GM12878 (cell line): Measurements from ENCODE around the gene GPC5. TPM values are rescaled to one million over a fixed set of nuclear protein-coding genes. Genes with fewer than 3 reads are reported as not detected.

ENCODE experiments used
- ATAC-seq: fragments of 200-7000 bp; cut with Tn5 transposase; 3 replicates; pipeline ENCODE4 v1.9.1; 2020; ENCODE audit warnings: mild to moderate bottlenecking, moderate library complexity
- BruUV-seq: library from RNA; stranded (reverse); fragments of 400-500 nt; replicated peaks from 2 replicates; lab custom pipeline; 2021; lab: Mats Ljungman, UMichigan
- CTCF ChIA-PET: fragments of 300-600 bp; sonication (Branson Sonifier 250); formaldehyde crosslinking; extraction: SDS; loops from one replicate; lab custom pipeline; 2021; ENCODE audit warnings: inconsistent platforms; lab: Yijun Ruan, JAX
- POLR2A ChIA-PET: fragments of 350-600 bp; formaldehyde crosslinking; extraction: SDS; loops from one replicate; lab custom pipeline; 2021; ENCODE audit warnings: inconsistent platforms; lab: Charles Lee
- RAD21 ChIA-PET: fragments of 300-600 bp; sonication (Branson Sonifier 250); formaldehyde crosslinking; loops from one replicate; lab custom pipeline; 2023; ENCODE audit warnings: antibody characterized with exemption; ENCODE audit not compliant: unreplicated experiment; lab: Charles Lee
- SMC1A ChIA-PET: fragments of 300-600 bp; sonication (Branson Sonifier 250); formaldehyde crosslinking; loops from one replicate; lab custom pipeline; 2023; ENCODE audit not compliant: unreplicated experiment, uncharacterized antibody; lab: Charles Lee
- DNase-seq: peaks from one replicate; pipeline ENCODE4 v3.0.0-alpha.2; 2011; ENCODE audit warnings: low read depth, low spot score
- FAIRE-seq: peaks from 3 replicates; lab custom pipeline; 2011; peaks lifted over from hg19 to GRCh38; lab: Jason Lieb, UNC
- H2AFZ ChIP-seq: 2 replicates; pipeline ENCODE4 v1.6.0; 2011; ENCODE audit warnings: low read depth, low read length, control low read depth; ENCODE audit not compliant: control insufficient read depth
- H3K27ac ChIP-seq: 2 replicates; pipeline ENCODE4 v1.5.1; 2011; ENCODE audit warnings: control low read depth; ENCODE audit not compliant: control insufficient read depth, insufficient read depth
- H3K27me3 ChIP-seq, 2 experiments: replicated peaks in 1 of 2; 2 replicates each; pipeline versions ENCODE4 v1.6.0 to v1.6.1; 2011; ENCODE audit warnings: low read length in 1 of 2; ENCODE audit not compliant: control insufficient read depth in 2 of 2, insufficient read depth in 2 of 2
- H3K36me3 ChIP-seq, 2 experiments: 2 replicates each; pipeline ENCODE4 v1.5.1; 2011; ENCODE audit warnings: low read length in 1 of 2; ENCODE audit not compliant: control insufficient read depth in 2 of 2, insufficient read depth in 2 of 2
- H3K4me1 ChIP-seq: 2 replicates; pipeline ENCODE4 v1.6.1; 2011; ENCODE audit warnings: mild to moderate bottlenecking, low read length, moderate library complexity, mixed read lengths; ENCODE audit not compliant: control insufficient read depth, insufficient read depth
- H3K4me2 ChIP-seq: 2 replicates; pipeline ENCODE4 v1.6.0; 2011; ENCODE audit warnings: control low read depth; ENCODE audit not compliant: control insufficient read depth, insufficient read depth
- H3K4me3 ChIP-seq: fragments of 200-600 bp; sonication (generic); 2 replicates; pipeline ENCODE4 v1.5.1; 2016
- H3K79me2 ChIP-seq: 2 replicates; pipeline ENCODE4 v1.6.0; 2011; ENCODE audit warnings: low read length; ENCODE audit not compliant: control insufficient read depth, insufficient read depth
- H3K9ac ChIP-seq: 2 replicates; pipeline ENCODE4 v1.8.0; 2011; ENCODE audit warnings: low read length, control low read depth, mixed read lengths; ENCODE audit not compliant: control insufficient read depth, insufficient read depth
- H3K9me3 ChIP-seq: replicated peaks from 3 replicates; pipeline ENCODE4 v1.5.1; 2011; ENCODE audit warnings: mild to moderate bottlenecking, low read length; ENCODE audit not compliant: control insufficient read depth, insufficient read depth
- H4K20me1 ChIP-seq: 2 replicates; pipeline ENCODE4 v1.6.0; 2011; ENCODE audit not compliant: control insufficient read depth, insufficient read depth
- BHLHE40 ChIP-seq, 2 experiments: fragments of 450-650 bp in 1 of 2; IDR thresholded peaks; 2 replicates each; pipeline ENCODE4 v1.6.1; 2011 to 2017; ENCODE audit warnings: low read depth in 2 of 2, borderline replicate concordance in 1 of 2, improper control_type of control experiment in 1 of 2, low read length in 1 of 2, mild to moderate bottlenecking in 1 of 2
- BRCA1 ChIP-seq: IDR thresholded peaks from 2 replicates; pipeline ENCODE4 v1.6.1; 2011; ENCODE audit warnings: low read depth, low read length, improper control_type of control experiment
- CBX3 ChIP-seq: fragments of 200-600 bp; sonication (generic); IDR thresholded peaks from 2 replicates; pipeline ENCODE4 v1.6.1; 2016; ENCODE audit warnings: low read depth, borderline replicate concordance
- CHD2 ChIP-seq: IDR thresholded peaks from 2 replicates; pipeline ENCODE4 v1.6.1; 2011; ENCODE audit warnings: low read depth, low read length, improper control_type of control experiment, borderline replicate concordance
- CREM ChIP-seq: IDR thresholded peaks from 2 replicates; pipeline ENCODE4 v1.6.1; 2014; ENCODE audit warnings: antibody characterized with exemption, low read depth
- DPF2 ChIP-seq: fragments of 450-650 bp; IDR thresholded peaks from 2 replicates; pipeline ENCODE4 v1.6.1; 2017; ENCODE audit warnings: mild to moderate bottlenecking
- ELK1 ChIP-seq: IDR thresholded peaks from 2 replicates; pipeline ENCODE4 v1.6.1; 2012; ENCODE audit warnings: low read depth, low read length, improper control_type of control experiment
- FOS ChIP-seq: IDR thresholded peaks from 3 replicates; pipeline ENCODE4 v1.6.1; 2011; ENCODE audit warnings: borderline replicate concordance; ENCODE audit not compliant: insufficient read length; ENCODE audit errors: extremely low read depth
- IRF5 ChIP-seq: fragments of 450-650 bp; IDR thresholded peaks from 2 replicates; pipeline ENCODE4 v1.6.1; 2017; ENCODE audit warnings: borderline replicate concordance
- MEF2A ChIP-seq: IDR thresholded peaks from 2 replicates; pipeline ENCODE4 v1.6.1; 2011; ENCODE audit warnings: low read depth, mild to moderate bottlenecking, low read length, moderate library complexity; ENCODE audit not compliant: insufficient read depth
- MLLT1 ChIP-seq: fragments of 450-650 bp; IDR thresholded peaks from 2 replicates; pipeline ENCODE4 v1.6.1; 2016; ENCODE audit warnings: mild to moderate bottlenecking
- SIN3A ChIP-seq: IDR thresholded peaks from 2 replicates; pipeline ENCODE4 v1.6.1; 2012; ENCODE audit warnings: low read depth, low read length, improper control_type of control experiment
- SP1 ChIP-seq: IDR thresholded peaks from one replicate; pipeline ENCODE4 v1.6.1; 2011; ENCODE audit warnings: low read depth, low read length
- SUZ12 ChIP-seq: fragments of 200-600 bp; sonication (generic); IDR thresholded peaks from one replicate; pipeline ENCODE4 v1.6.1; 2018; ENCODE audit warnings: antibody characterized with exemption, mild to moderate bottlenecking; ENCODE audit not compliant: unreplicated experiment
- TARDBP ChIP-seq: IDR thresholded peaks from 2 replicates; pipeline ENCODE4 v1.6.1; 2016; ENCODE audit warnings: borderline replicate concordance
- WGBS: methylation state at CpG from one replicate; pipeline ENCODE4 v1.1.6; 2016; ENCODE audit warnings: low lambda C conversion rate; ENCODE audit not compliant: insufficient replicate concordance, insufficient coverage; ENCODE audit errors: missing lambda C conversion rate; 5-methylcytosine and 5-hydroxymethylcytosine counted together
- in situ Hi-C: fragments of 300-500 bp; cut with MboI; formaldehyde crosslinking; loops from 9 replicates; pipeline ENCODE4 v1.14.3; 2018; ENCODE audit warnings: mixed read lengths
- intact Hi-C: fragments of 100-400 bp; cut with micrococcal nuclease; formaldehyde crosslinking; loops from one replicate; pipeline ENCODE4 v1.14.2; 2022; ENCODE audit not compliant: unreplicated experiment
- polyA plus RNA-seq, 11 experiments: library from polyadenylated mRNA; depleted of rRNA in 4 of 11; unstranded in 6 of 11; stranded (reverse) in 5 of 11; fragments of >200 nt; fragmentation: Nextera tagmentation in 4 of 11; fragmentation: Illumina TruSeq in 1 of 11; extraction: Ambion mirVana in 4 of 11; extraction: Trizol in 1 of 11; gene quantifications; 1 replicate in 1 of 11; 2 replicates in 10 of 11; pipeline versions ENCODE4 v1.2.1 to v1.2.3, GENCODE V29; 2011 to 2016; ENCODE audit warnings: inconsistent platforms in 2 of 11, missing spikeins in 2 of 11, low read depth in 1 of 11
- total RNA-seq, 4 experiments: library from RNA; depleted of rRNA in 3 of 4; stranded (reverse); fragments of >200 nt in 3 of 4; fragmentation: Illumina TruSeq in 1 of 4; extraction: Trizol in 1 of 4; gene quantifications; 2 replicates each; pipeline versions ENCODE4 v1.2.1 to v1.2.3, GENCODE V29; 2013 to 2021

The GPC5 gene
- total and polyA plus RNA-seq, 10 of the 15 experiments (the other 5 are each of a cell fraction or from before 2014, with no cell fraction given), result 0.05 to 0.87 (median 0.44) TPM; not detected in 1

GRCh38 chr13:91724591-91724990, 326.2 kb downstream of the GPC5 start:
- ChIA-PET SMC1A (interaction anchor here (2.2 to 2.4 kb wide), 2 partner anchors 343 to 349 kb away, joined by 6 read pairs; no protein-coding TSS in a partner anchor), RAD21 (no interaction called here), CTCF (no interaction called here), POLR2A (no interaction called here)
- H3K9me3 ChIP-seq, result no peaks in the 10 kb centered on the region
- in situ Hi-C loops (no loop called here), intact Hi-C loops (loop anchor here (2.0 to 5.0 kb wide), 2 partner anchors 350 to 592 kb away; no protein-coding TSS in a partner anchor)
- ATAC-seq, result no peak
- H3K4me1 ChIP-seq, result no peaks in the 10 kb centered on the region
- H3K27me3 ChIP-seq, result no peaks in the 10 kb centered on the region
- no peak overlapping the region for H3K9ac ChIP-seq
- no peaks in the 10 kb centered on the region for H3K79me2 ChIP-seq
- DNase-seq, result no peak
- TF ChIP-seq CHD2 (no peak), BRCA1 (no peak)
- no peaks in the 10 kb centered on the region for H4K20me1 ChIP-seq
- no peak overlapping the region for H3K4me2 ChIP-seq
- no peak overlapping the region for H2AFZ ChIP-seq
- H3K36me3 ChIP-seq, result no peaks in the 10 kb centered on the region
- BruUV-seq, result no TSS peak
- H3K4me3 ChIP-seq, result no peak overlapping the region
- no peak for FAIRE-seq
- WGBS, result 53% methylated on average over 3 of the region's 3 CpGs
- no peak overlapping the region for H3K27ac ChIP-seq

- ChIA-PET RAD21 (no interaction called here), CTCF (no interaction called here), POLR2A (no interaction called here), SMC1A (no interaction called here)
- Histone ChIP-seq H3K36me3 (no peaks in the 10 kb centered on the region), H3K4me3 (no peak overlapping the region), H3K4me1 (no peaks in the 10 kb centered on the region), H3K79me2 (no peaks in the 10 kb centered on the region), H3K9ac (no peak overlapping the region), H4K20me1 (no peaks in the 10 kb centered on the region), H3K9me3 (no peaks in the 10 kb centered on the region), H3K4me2 (no peak overlapping the region), H3K27ac (no peak overlapping the region), H2AFZ (no peak overlapping the region), H3K27me3 (no peaks in the 10 kb centered on the region)
- in situ Hi-C loops (no loop called here), intact Hi-C loops (loop anchor here (2.0 kb wide), 1 partner anchor 351 kb away; no protein-coding TSS in a partner anchor)
- FAIRE-seq, result no peak
- no peak for DNase-seq
- whole genome bisulfite sequencing, result 8% methylated on average over 4 of the region's 4 CpGs
- ATAC-seq, result no peak
- no TSS peak for BruUV-seq
- TF ChIP-seq CBX3 (no peak), MLLT1 (no peak), IRF5 (no peak), SUZ12 (no peak), CREM (no peak), SP1 (no peak), MEF2A (no peak), SIN3A (no peak), BHLHE40 (IDR thresholded peaks at IDR 0.05; ENCODE audit: borderline replicate concordance in 1 of 2, low read depth in 2 of 2, low read length in 1 of 2) (no peak), FOS (no peak), TARDBP (no peak), DPF2 (no peak), ELK1 (no peak)
Measured at GRCh38 chr13:91725646-91726045, 327.2 kb downstream of the GPC5 start.
